Smooth muscle cell (in vitro differentiated cells): ENCODE measurements around the gene RUNDC3A. TPM values are rescaled to one million over a fixed set of nuclear protein-coding genes. Genes with fewer than 3 reads are reported as not detected.
"Not testable (repeated sequence)": the region's sequence is repeated elsewhere in the genome, so short reads cannot be mapped to it uniquely, and the experiment has no call there.

Experiments
- DNase-seq: peaks from one replicate; lab custom pipeline; 2025; ENCODE audit not compliant: unreplicated experiment; lab: John Stamatoyannopoulos, UW
- H2AFZ ChIP-seq: fragments of 200-600 bp; sonication (generic); 2 replicates; pipeline ENCODE4 v1.6.0; 2016; ENCODE audit warnings: antibody characterized with exemption, low read depth, mild to moderate bottlenecking
- H3F3A ChIP-seq: fragments of 200-600 bp; sonication (generic); 2 replicates; pipeline ENCODE4 v1.6.0; 2017; ENCODE audit warnings: antibody characterized with exemption, low read depth
- H3K27ac ChIP-seq: fragments of 200-600 bp; sonication (generic); 2 replicates; pipeline ENCODE4 v1.5.1; 2016; ENCODE audit warnings: low read depth, mild to moderate bottlenecking
- H3K27me3 ChIP-seq: fragments of 200-600 bp; sonication (generic); 2 replicates; pipeline ENCODE4 v1.6.1; 2016; ENCODE audit warnings: low read depth, mild to moderate bottlenecking
- H3K36me3 ChIP-seq: fragments of 200-600 bp; sonication (generic); 2 replicates; pipeline ENCODE4 v1.5.1; 2016; ENCODE audit warnings: low read depth
- H3K4me1 ChIP-seq: fragments of 200-600 bp; sonication (generic); 2 replicates; pipeline ENCODE4 v1.5.1; 2016; ENCODE audit warnings: low read depth
- H3K4me2 ChIP-seq: fragments of 200-600 bp; sonication (generic); 2 replicates; pipeline ENCODE4 v1.6.0; 2016; ENCODE audit warnings: mild to moderate bottlenecking
- H3K4me3 ChIP-seq: fragments of 200-600 bp; sonication (generic); 2 replicates; pipeline ENCODE4 v1.5.1; 2016; ENCODE audit warnings: mild to moderate bottlenecking
- H3K79me2 ChIP-seq: fragments of 200-600 bp; sonication (generic); 2 replicates; pipeline ENCODE4 v1.6.0; 2016; ENCODE audit warnings: low read depth, mild to moderate bottlenecking
- H3K9ac ChIP-seq: fragments of 200-600 bp; sonication (generic); 2 replicates; pipeline ENCODE4 v1.6.0; 2016; ENCODE audit warnings: low read depth
- H3K9me3 ChIP-seq: fragments of 200-600 bp; sonication (generic); replicated peaks from 2 replicates; pipeline ENCODE4 v1.5.1; 2016; ENCODE audit warnings: low read depth
- H4K20me1 ChIP-seq: fragments of 200-600 bp; sonication (generic); 2 replicates; pipeline ENCODE4 v1.6.0; 2016; ENCODE audit warnings: low read depth
- CTCF ChIP-seq: fragments of 200-600 bp; sonication (generic); IDR thresholded peaks from 2 replicates; pipeline ENCODE4 v1.5.1; 2017; ENCODE audit warnings: borderline replicate concordance, mild to moderate bottlenecking, antibody characterized with exemption; ENCODE audit not compliant: insufficient read depth, poor library complexity, severe bottlenecking
- WGBS: methylation state at CpG from one replicate; pipeline ENCODE4 v1.1.7; 2016; ENCODE audit warnings: low lambda C conversion rate; 5-methylcytosine and 5-hydroxymethylcytosine counted together
- polyA plus RNA-seq: library from polyadenylated mRNA; unstranded; fragments of >200 nt; fragmentation: Nextera tagmentation; extraction: Ambion mirVana; gene quantifications from 2 replicates; pipeline ENCODE4 v1.2.1, GENCODE V29; 2016
- total RNA-seq: library from RNA; depleted of rRNA; stranded (reverse); fragments of >200 nt; gene quantifications from 2 replicates; pipeline ENCODE4 v1.2.3, GENCODE V29; 2014

RUNDC3A gene
- total and polyA plus RNA-seq, 2 experiments from 2014 or later = 0.21 to 0.36 TPM

- Histone ChIP-seq H3K27ac (no peak overlapping the region), H3K27me3 (no peaks in the 10 kb centered on the region), H3K4me2 (no peak overlapping the region), H3F3A (no peaks in the 10 kb centered on the region), H3K36me3 (no peaks in the 10 kb centered on the region), H3K4me1 (no peaks in the 10 kb centered on the region), H3K9me3 (no peaks in the 10 kb centered on the region), H3K4me3 (no peak overlapping the region), H3K9ac (no peak overlapping the region), H4K20me1 (no peaks in the 10 kb centered on the region), H3K79me2 (no peaks in the 10 kb centered on the region), H2AFZ (no peak overlapping the region)
- 90% methylated on average over 3 of the region's 3 CpGs for WGBS
- no peak for TF ChIP-seq CTCF
- DNase-seq = no peak
These were observed 27.2 kb downstream of the RUNDC3A start for GRCh38 chr17:44335564-44335963.

GRCh38 chr17:44335968-44336367 lies 27.6 kb downstream of the RUNDC3A start:
- H3F3A ChIP-seq = no peaks in the 10 kb centered on the region
- no peak overlapping the region for H3K4me2 ChIP-seq
- no peak overlapping the region for H3K27ac ChIP-seq
- no peaks in the 10 kb centered on the region for H3K4me1 ChIP-seq
- H3K79me2 ChIP-seq = no peaks in the 10 kb centered on the region
- no peak overlapping the region for H3K9ac ChIP-seq
- no peak for DNase-seq
- WGBS = 81% methylated on average over 5 of the region's 5 CpGs
- H3K36me3 ChIP-seq = no peaks in the 10 kb centered on the region
- no peaks in the 10 kb centered on the region for H3K9me3 ChIP-seq
- H2AFZ ChIP-seq = no peak overlapping the region
- TF ChIP-seq CTCF = no peak
- H3K27me3 ChIP-seq = no peaks in the 10 kb centered on the region
- H4K20me1 ChIP-seq = no peaks in the 10 kb centered on the region
- no peak overlapping the region for H3K4me3 ChIP-seq

- no peak overlapping the region for H3K9ac ChIP-seq
- no peak for DNase-seq
- H3K79me2 ChIP-seq = no peaks in the 10 kb centered on the region
- H3F3A ChIP-seq = no peaks in the 10 kb centered on the region
- 70% methylated on average over 6 of the region's 6 CpGs for WGBS
- no peaks in the 10 kb centered on the region for H4K20me1 ChIP-seq
- no peak overlapping the region for H2AFZ ChIP-seq
- TF ChIP-seq CTCF = no peak
- H3K9me3 ChIP-seq = no peaks in the 10 kb centered on the region
- no peaks in the 10 kb centered on the region for H3K36me3 ChIP-seq
- H3K4me3 ChIP-seq = no peak overlapping the region
- H3K27me3 ChIP-seq = no peaks in the 10 kb centered on the region
- no peak overlapping the region for H3K27ac ChIP-seq
- no peaks in the 10 kb centered on the region for H3K4me1 ChIP-seq
- no peak overlapping the region for H3K4me2 ChIP-seq
These were observed 30.3 kb downstream of the RUNDC3A start for GRCh38 chr17:44338702-44339101.

- not testable (repeated sequence) for H3K27me3 ChIP-seq, H4K20me1 ChIP-seq, H3K27ac ChIP-seq, H3K4me1 ChIP-seq, H2AFZ ChIP-seq, H3K36me3 ChIP-seq, DNase-seq, H3F3A ChIP-seq, H3K4me3 ChIP-seq, H3K9me3 ChIP-seq, H3K4me2 ChIP-seq, H3K79me2 ChIP-seq, H3K9ac ChIP-seq
- 74% methylated on average over 5 of the region's 5 CpGs for WGBS
These were observed 32.2 kb downstream of the RUNDC3A start for GRCh38 chr17:44340553-44340952.
